HG03439 (cell line): ENCODE results near the gene CCDC93.

Experiments
- ATAC-seq: cut with Tn5 transposase; IDR thresholded peaks from one replicate; pipeline ENCODE4 v1.9.1; 2021; ENCODE audit warnings: mild to moderate bottlenecking, moderate library complexity; ENCODE audit not compliant: unreplicated experiment

The CCDC93 gene

DNA sequence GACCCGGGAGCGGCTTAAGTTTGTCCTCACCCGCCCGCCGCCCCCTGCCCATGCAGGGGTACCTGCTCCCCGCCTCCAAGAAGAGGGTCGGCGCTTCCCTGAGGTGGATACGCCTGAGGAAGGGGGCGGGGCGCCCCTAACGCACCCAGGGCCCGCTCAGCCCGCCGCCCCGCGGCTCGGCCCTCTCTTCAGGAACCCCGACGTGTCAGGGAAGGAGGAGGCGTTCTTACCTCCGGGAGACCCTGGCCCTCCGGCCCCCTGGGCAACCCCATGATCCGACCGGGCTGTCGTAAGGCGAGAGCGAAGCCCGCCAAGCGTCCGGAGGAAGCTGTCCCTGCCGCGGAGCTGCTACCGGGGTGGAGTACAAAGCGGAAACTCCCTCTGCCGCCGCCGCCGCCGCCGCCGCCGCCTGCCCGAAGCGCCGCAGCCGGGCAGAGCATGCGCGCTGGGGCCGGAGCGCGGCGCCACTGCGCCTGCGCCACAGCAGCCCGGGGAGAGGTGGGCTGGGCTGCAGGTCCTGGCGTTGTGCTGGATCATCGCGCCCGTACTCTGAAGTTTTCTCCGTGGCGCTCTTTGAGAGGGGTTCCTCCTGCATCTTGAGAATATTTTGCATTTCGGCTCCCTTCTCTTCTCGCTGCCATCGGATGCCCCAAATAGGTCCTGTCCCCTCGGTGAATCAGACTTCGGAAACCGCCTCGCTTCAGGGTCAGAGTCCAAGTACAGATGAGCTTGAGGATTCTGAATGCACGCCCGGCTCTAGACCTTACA is at the start of gene CCDC93:
TSS of gene CCDC93 (minus strand) at position 347 of the 768 bp plus-strand sequence. CDS start at position 272, 75 bp downstream.
- peak; percentile 89 for ATAC-seq

- ATAC-seq = no peak
These were observed 48.8 kb upstream of the CCDC93 start for GRCh38 chr2:118062669-118063068.

DNA sequence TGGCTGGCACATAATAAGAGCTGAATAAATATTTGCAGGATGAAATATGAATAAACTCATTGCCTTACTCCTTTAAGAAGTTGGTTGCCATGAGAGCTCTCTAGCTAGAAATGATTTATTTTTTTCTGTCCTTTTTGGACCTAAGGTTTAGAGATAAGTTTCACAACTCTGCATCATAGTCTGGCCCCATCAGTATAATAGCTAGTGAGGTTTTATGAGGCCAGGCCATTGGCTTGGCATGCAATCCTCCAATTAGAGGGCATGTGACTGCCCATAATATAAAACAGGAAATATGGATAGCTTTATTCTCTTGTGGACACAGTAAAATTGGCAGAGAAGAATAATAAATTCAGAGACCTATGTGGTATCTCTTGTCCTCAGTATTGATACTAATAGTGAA is 48.2 kb upstream of the CCDC93 start:
- no peak for ATAC-seq

GRCh38 chr2:118061135-118061955 is 47.5 kb upstream of the CCDC93 start:
- peak; percentile 80 for ATAC-seq

DNA sequence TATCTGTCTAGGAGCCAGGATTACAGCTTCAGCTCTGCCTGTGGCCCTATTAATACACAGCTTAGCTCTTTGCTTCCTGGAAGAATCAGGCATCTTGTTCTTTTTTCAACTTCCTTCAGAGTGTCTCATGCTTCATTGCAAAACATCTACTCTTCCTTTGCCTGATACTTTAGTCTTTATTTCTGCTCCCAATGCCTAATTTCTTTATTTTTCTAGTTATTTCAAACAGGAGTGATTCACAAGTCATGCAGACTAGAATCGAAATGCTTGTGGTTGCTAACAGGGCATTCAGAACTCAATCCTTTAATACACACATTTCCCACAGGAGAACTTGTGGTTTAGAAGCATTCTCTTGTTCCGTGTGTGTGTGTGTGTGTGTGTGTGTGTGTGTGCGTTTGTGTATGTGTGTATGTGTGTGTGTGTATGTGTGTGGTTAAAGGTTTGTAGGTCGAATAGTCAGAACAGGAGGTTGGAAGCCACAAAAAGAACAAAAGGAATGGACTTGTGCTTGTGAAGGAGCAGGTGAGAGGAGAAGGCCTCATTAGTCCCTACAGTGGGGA is 46.1 kb upstream of the CCDC93 start:
- no peak for ATAC-seq

GRCh38 chr2:118058951-118059350 is 45.1 kb upstream of the CCDC93 start:
- ATAC-seq = no peak

DNA sequence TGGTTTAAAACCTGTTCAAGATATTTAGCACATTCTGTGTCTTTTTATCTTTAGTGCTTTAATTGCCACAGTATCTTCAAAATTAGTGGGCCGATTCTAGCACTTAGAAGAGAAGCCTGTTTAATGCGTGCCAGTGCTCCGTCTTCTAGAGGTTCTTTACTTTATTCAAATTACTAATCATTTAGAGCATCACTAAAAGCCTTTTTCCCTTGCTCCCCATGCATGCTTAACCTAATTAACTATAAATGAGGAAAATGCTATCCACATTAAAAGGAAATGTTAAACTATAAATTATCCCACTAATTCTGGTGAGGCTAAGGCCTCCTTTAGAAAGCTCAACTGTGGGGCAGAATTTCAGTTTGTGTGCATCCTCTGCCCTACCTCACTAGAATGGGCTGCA is 42.9 kb upstream of the CCDC93 start:
- no peak for ATAC-seq

GRCh38 chr2:118056165-118056534 is 42.3 kb upstream of the CCDC93 start:
- peak; percentile 85 for ATAC-seq

GRCh38 chr2:118055512-118056164 is 41.8 kb upstream of the CCDC93 start:
- peak; percentile 79 for ATAC-seq

- ATAC-seq = no peak
These were observed 40.5 kb upstream of the CCDC93 start for GRCh38 chr2:118054213-118055008.

- ATAC-seq = no peak
These were observed 39.8 kb upstream of the CCDC93 start for GRCh38 chr2:118053681-118054080.

DNA sequence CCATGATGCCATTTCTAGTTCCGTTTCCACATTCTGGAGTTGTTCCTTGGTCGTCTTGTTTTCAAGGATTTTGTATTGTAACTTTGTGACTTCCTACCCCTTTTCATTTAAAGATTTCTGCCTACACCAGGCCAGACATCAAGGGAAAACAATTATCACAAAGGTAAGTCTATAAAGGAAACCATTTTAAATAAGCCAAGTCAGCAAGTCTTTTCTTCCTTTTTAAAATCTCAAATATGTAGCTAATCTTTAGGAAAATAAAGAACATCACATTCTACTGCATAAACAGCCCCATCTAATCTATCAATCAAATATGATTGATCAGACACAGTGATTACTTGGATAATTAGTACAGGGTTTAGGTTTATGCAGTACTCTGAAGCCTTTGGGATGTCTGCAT is 38.6 kb upstream of the CCDC93 start:
- ATAC-seq = no peak

DNA sequence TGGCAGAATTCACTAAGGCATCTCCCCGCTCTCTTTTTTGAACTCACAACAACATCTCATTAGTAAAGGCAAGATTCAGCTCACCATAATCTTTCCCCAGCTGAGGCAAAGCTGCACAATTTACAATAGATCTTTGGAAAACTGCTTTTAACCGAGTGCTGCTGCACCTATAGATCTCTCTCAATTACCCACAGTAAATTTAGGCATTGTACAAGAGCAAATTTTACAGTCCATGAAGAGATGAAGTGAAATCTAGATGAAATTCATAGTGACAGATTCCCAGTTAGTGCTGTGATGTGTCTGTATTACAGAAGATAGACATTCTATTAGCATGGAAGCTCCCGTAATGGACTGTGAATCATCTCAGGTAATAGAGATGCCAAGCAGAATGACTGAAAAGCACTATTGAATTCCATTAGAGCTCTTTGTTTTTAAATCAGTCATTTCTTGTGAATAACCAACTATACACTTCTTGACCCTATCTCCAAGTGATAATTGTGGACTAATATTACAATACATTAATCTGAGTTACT is 38.0 kb upstream of the CCDC93 start:
- ATAC-seq = no peak

GRCh38 chr2:118050974-118051373 is 37.1 kb upstream of the CCDC93 start:
- ATAC-seq = no peak

- no peak for ATAC-seq
These were observed 36.5 kb upstream of the CCDC93 start for GRCh38 chr2:118050386-118050785.

- no peak for ATAC-seq
These were observed 35.9 kb upstream of the CCDC93 start for GRCh38 chr2:118049816-118050140.

DNA sequence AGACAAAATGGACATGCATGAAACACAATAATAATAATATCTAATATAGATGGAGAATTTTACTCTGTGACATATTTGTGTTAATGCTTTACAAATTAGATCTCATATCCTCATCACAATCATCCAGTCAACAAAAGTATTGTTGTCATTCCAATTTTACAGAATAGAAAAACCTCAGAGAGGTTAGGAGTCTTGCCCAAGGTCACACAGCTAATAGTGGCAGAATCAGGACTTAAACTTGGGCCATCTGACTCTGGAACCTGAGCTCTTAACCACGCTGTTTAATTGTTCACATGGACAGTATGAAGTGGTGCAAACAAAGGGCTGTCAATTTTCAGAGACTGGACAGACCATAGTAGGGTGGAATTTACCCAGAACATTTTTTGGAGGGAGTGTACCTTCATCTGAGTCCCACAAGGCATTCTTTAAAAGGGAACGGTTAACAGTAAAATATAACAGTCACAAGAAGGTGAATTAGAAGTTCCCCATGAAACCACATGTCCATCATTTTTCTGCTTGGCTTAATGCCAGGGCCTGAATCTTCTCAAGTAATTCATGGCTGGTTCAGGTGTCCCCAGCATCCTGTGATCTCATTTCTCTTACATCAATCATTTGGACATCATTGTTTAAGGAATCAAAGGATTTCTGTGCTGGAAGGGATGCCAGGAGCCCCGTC is 35.4 kb upstream of the CCDC93 start:
- no peak for ATAC-seq

DNA sequence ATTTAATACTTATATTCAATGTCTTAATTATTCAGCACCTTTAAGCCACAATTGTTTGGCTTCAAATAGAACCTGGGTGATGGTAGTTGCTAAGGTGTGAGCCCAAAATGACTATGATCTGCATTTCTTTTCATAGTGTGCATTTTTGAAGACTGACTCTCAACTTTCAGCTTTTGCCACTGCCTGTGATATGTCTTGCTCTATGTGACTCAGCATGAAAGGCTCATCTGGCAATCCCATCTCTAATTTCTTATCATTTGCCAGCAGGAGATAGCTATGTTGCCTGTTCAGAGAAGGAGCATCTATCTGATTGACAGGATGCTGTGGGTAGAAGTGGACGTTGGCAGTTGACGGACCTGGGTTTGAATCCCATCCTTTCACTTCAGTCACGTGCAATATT is 34.5 kb upstream of the CCDC93 start:
- ATAC-seq = no peak

DNA sequence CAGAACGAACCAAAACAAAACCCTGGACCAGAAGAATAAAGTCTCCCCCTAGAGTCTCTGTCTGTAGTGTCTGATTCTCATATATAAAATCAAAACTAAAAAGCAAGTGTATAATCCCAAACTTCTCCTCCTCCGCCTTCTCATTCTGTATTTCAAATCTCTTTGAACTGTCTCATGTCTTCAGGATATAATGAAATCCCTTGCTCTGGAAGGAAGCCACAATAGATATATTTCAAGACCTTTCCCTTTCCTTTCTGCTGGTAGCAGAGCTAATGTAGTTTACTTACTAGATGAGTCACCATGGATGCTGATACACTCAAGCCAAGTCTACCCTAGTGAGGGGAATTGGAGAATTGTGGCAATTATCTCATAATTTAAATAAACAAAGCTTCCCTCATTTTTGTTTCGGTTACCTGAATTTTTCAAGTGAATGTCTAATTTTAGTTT is 33.5 kb upstream of the CCDC93 start:
- ATAC-seq = no peak
